SK-N-SH (cell line): Measurements from ENCODE around the gene CLSTN2. TPM values are rescaled to one million over a fixed set of nuclear protein-coding genes. Genes with fewer than 3 reads are reported as not detected.

ENCODE experiments used
- CTCF ChIA-PET: fragments of 300-600, 350-600 bp; formaldehyde crosslinking; extraction: SDS; loops from one replicate; lab custom pipeline; 2021; lab: Yijun Ruan, JAX
- POLR2A ChIA-PET: fragments of 350-600 bp; sonication (Branson Sonifier 250); formaldehyde crosslinking; extraction: SDS; loops from one replicate; lab custom pipeline; 2020; ENCODE audit warnings: antibody characterized with exemption, inconsistent platforms; lab: Yijun Ruan, JAX
- DNase-seq: peaks from one replicate; pipeline ENCODE4 v3.0.0; 2012
- H2AFZ ChIP-seq: fragments of 200-600 bp; sonication (generic); 2 replicates; pipeline ENCODE4 v1.8.1; 2016; ENCODE audit warnings: antibody characterized with exemption, mild to moderate bottlenecking, low read depth
- H3F3A ChIP-seq: fragments of 200-600 bp; sonication (generic); replicated peaks from 2 replicates; pipeline ENCODE3; 2016; ENCODE audit warnings: antibody characterized with exemption, mild to moderate bottlenecking; ENCODE audit not compliant: insufficient read depth
- H3K27ac ChIP-seq, 2 experiments: fragments of 200-500 bp in 1 of 2; fragments of 200-600 bp in 1 of 2; sonication (Bioruptor generic) in 1 of 2; sonication (generic), shearing (Covaris generic) in 1 of 2; 2 replicates each; pipeline versions ENCODE4 v1.5.1 to v1.6.1; 2014 to 2016; ENCODE audit warnings: low read depth in 2 of 2, inconsistent platforms in 1 of 2, low read length in 1 of 2, mild to moderate bottlenecking in 1 of 2, mixed read lengths in 1 of 2
- H3K27me3 ChIP-seq: fragments of 200-600 bp; sonication (generic), shearing (Covaris generic); 2 replicates; pipeline ENCODE4 v1.6.1; 2016; ENCODE audit warnings: mixed run types; ENCODE audit not compliant: insufficient read depth
- H3K36me3 ChIP-seq, 2 experiments: fragments of 200-500 bp in 1 of 2; fragments of 200-600 bp in 1 of 2; sonication (Bioruptor generic) in 1 of 2; sonication (generic) in 1 of 2; replicated peaks in 1 of 2; 2 replicates each; pipeline versions ENCODE3 to v1.5.1; 2014 to 2016; ENCODE audit warnings: low read length in 1 of 2, mild to moderate bottlenecking in 1 of 2; ENCODE audit not compliant: insufficient read depth in 2 of 2, control insufficient read depth in 1 of 2
- H3K4me1 ChIP-seq, 2 experiments: fragments of 200-500 bp in 1 of 2; fragments of 200-600 bp in 1 of 2; sonication (Bioruptor generic) in 1 of 2; sonication (generic), shearing (Covaris generic) in 1 of 2; 2 replicates each; pipeline versions ENCODE4 v1.5.1 to v1.6.1; 2014 to 2016; ENCODE audit warnings: low read depth in 1 of 2, low read length in 1 of 2, mixed run types in 1 of 2; ENCODE audit not compliant: insufficient read depth in 2 of 2, control insufficient read depth in 1 of 2
- H3K4me2 ChIP-seq: fragments of 200-600 bp; sonication (generic), shearing (Covaris generic); 2 replicates; pipeline ENCODE4 v1.6.1; 2017; ENCODE audit warnings: mixed run types
- H3K4me3 ChIP-seq, 2 experiments: fragments of 200-500 bp in 1 of 2; fragments of 200-600 bp in 1 of 2; sonication (Bioruptor generic) in 1 of 2; sonication (generic), shearing (Covaris generic) in 1 of 2; 2 replicates each; pipeline versions ENCODE4 v1.5.1 to v1.8.1; 2014 to 2016; ENCODE audit warnings: low read depth in 2 of 2, inconsistent platforms in 1 of 2, low read length in 1 of 2, mild to moderate bottlenecking in 1 of 2, mixed read lengths in 1 of 2, moderate library complexity in 1 of 2
- H3K79me2 ChIP-seq: fragments of 200-600 bp; sonication (generic); 2 replicates; pipeline ENCODE4 v1.8.1; 2017; ENCODE audit warnings: mild to moderate bottlenecking; ENCODE audit not compliant: insufficient read depth
- H3K9ac ChIP-seq: fragments of 200-600 bp; sonication (generic); 2 replicates; pipeline ENCODE4 v1.6.1; 2017; ENCODE audit warnings: mixed run types
- H3K9me2 ChIP-seq: fragments of 200-600 bp; sonication (generic); 2 replicates; pipeline ENCODE4 v1.6.1; 2017; ENCODE audit warnings: mixed run types
- H3K9me3 ChIP-seq: fragments of 200-600 bp; sonication (generic); 2 replicates; pipeline ENCODE4 v1.6.1; 2017; ENCODE audit warnings: mixed run types, mild to moderate bottlenecking, moderate library complexity
- H4K20me1 ChIP-seq: fragments of 200-600 bp; sonication (generic); 2 replicates; pipeline ENCODE4 v1.6.1; 2017; ENCODE audit warnings: mild to moderate bottlenecking, mixed run types; ENCODE audit not compliant: insufficient read depth
- CHD2 ChIP-seq: fragments of 150-350 bp; IDR thresholded peaks from 2 replicates; pipeline ENCODE4 v1.6.1; 2018; ENCODE audit warnings: low read length; ENCODE audit not compliant: partially characterized antibody
- CTCF ChIP-seq: fragments of 200-600 bp; sonication (generic); IDR thresholded peaks from 2 replicates; pipeline ENCODE4 v1.6.1; 2017; ENCODE audit warnings: antibody characterized with exemption, mild to moderate bottlenecking, moderate library complexity
- EP300 ChIP-seq, 2 experiments: IDR thresholded peaks; 2 replicates each; pipeline versions ENCODE4 v1.4.0 to v1.6.1; 2012; ENCODE audit warnings: borderline replicate concordance in 1 of 2, low read depth in 1 of 2, low read length in 1 of 2
- EZH2phosphoT487 ChIP-seq: fragments of 200-600 bp; sonication (generic); IDR thresholded peaks from 2 replicates; pipeline ENCODE4 v1.6.1; 2017; ENCODE audit warnings: low read depth, mixed run types, mild to moderate bottlenecking, antibody characterized with exemption, moderate library complexity, borderline replicate concordance
- GABPA ChIP-seq: IDR thresholded peaks from 2 replicates; pipeline ENCODE4 v1.4.0; 2012; ENCODE audit warnings: low read depth, mild to moderate bottlenecking
- IRF3 ChIP-seq: fragments of 150-350 bp; IDR thresholded peaks from 2 replicates; pipeline ENCODE4 v1.6.1; 2016; ENCODE audit warnings: mild to moderate bottlenecking, low read depth, low read length
- JUND ChIP-seq: IDR thresholded peaks from 2 replicates; pipeline ENCODE4 v1.4.0; 2012
- MAX ChIP-seq: IDR thresholded peaks from 2 replicates; pipeline ENCODE4 v1.4.0; 2012; ENCODE audit warnings: low read depth
- MEF2A ChIP-seq: IDR thresholded peaks from 2 replicates; pipeline ENCODE4 v1.4.0; 2012; ENCODE audit warnings: low read depth, borderline replicate concordance
- MXI1 ChIP-seq: IDR thresholded peaks from 2 replicates; pipeline ENCODE4 v1.6.1; 2012; ENCODE audit warnings: mild to moderate bottlenecking, low read depth, low read length, improper control_type of control experiment
- NFIC ChIP-seq: IDR thresholded peaks from 2 replicates; pipeline ENCODE4 v1.4.0; 2012; ENCODE audit warnings: borderline replicate concordance
- POLR2AphosphoS5 ChIP-seq: IDR thresholded peaks from 2 replicates; pipeline ENCODE4 v1.6.1; 2012; ENCODE audit warnings: low read depth, low read length
- RAD21 ChIP-seq: IDR thresholded peaks from 2 replicates; pipeline ENCODE4 v1.6.1; 2012; ENCODE audit warnings: mild to moderate bottlenecking, low read length
- RFX5 ChIP-seq: IDR thresholded peaks from 2 replicates; pipeline ENCODE4 v1.6.1; 2012; ENCODE audit warnings: mild to moderate bottlenecking, improper control_type of control experiment, low read length
- SIN3A ChIP-seq: IDR thresholded peaks from 2 replicates; pipeline ENCODE4 v1.6.1; 2012; ENCODE audit warnings: low read depth, mild to moderate bottlenecking, low read length, moderate library complexity, borderline replicate concordance
- SMC3 ChIP-seq: IDR thresholded peaks from 2 replicates; pipeline ENCODE4 v1.6.1; 2012; ENCODE audit warnings: low read depth, low read length, improper control_type of control experiment
- USF1 ChIP-seq: IDR thresholded peaks from 2 replicates; pipeline ENCODE4 v1.4.0; 2012; ENCODE audit warnings: low read depth, borderline replicate concordance
- USF2 ChIP-seq: fragments of 150-350 bp; IDR thresholded peaks from 2 replicates; pipeline ENCODE4 v1.6.1; 2017; ENCODE audit warnings: antibody characterized with exemption, low read length, low read depth, borderline replicate concordance
- ZBTB33 ChIP-seq: IDR thresholded peaks from 2 replicates; pipeline ENCODE4 v1.4.0; 2012; ENCODE audit warnings: low read depth, borderline replicate concordance
- WGBS: methylation state at CpG from one replicate; pipeline ENCODE4 v1.1.6; 2017; ENCODE audit warnings: low lambda C conversion rate; 5-methylcytosine and 5-hydroxymethylcytosine counted together
- polyA plus RNA-seq, 3 experiments: library from polyadenylated mRNA; depleted of rRNA; stranded (reverse); fragments of >200 nt; gene quantifications; 2 replicates each; pipeline ENCODE4 v1.2.3, GENCODE V29; 2012

The CLSTN2 gene
- polyA plus RNA-seq, 1 of the 3 experiments (the other 2 are of a cell fraction), result 0.02 TPM

GRCh38 chr3:140298569-140299070, 363.6 kb downstream of the CLSTN2 start:
- no peak for TF ChIP-seq CHD2
- no peak for TF ChIP-seq POLR2AphosphoS5
- TF ChIP-seq RAD21, result no peak
- no peak for TF ChIP-seq EZH2phosphoT487
- no peak for TF ChIP-seq EP300 (IDR thresholded peaks at IDR 0.05; ENCODE audit: borderline replicate concordance in 1 of 2, low read depth in 1 of 2, low read length in 1 of 2)
- no peak for TF ChIP-seq JUND
- no peak for TF ChIP-seq CTCF
- TF ChIP-seq SIN3A, result no peak
- TF ChIP-seq USF1, result no peak
- TF ChIP-seq MEF2A, result no peak
- H3K36me3 ChIP-seq, result no peaks in the 10 kb centered on the region
- H3K79me2 ChIP-seq, result no peaks in the 10 kb centered on the region
- no peaks in the 10 kb centered on the region; a peak in 1 of 4 replicates for H3K4me1 ChIP-seq
- H3K9ac ChIP-seq, result no peak overlapping the region
- H3K27ac ChIP-seq, result no peak overlapping the region
- ChIA-PET POLR2A (no interaction called here), CTCF (interaction anchor here (0.7 kb wide), 1 partner anchor 361 kb away, joined by 4 read pairs; no protein-coding TSS in a partner anchor)
- H2AFZ ChIP-seq, result no peak overlapping the region
- H3K4me3 ChIP-seq, result no peak overlapping the region
- no peaks in the 10 kb centered on the region for H4K20me1 ChIP-seq
- no peaks in the 10 kb centered on the region for H3K9me3 ChIP-seq
- H3F3A ChIP-seq, result no peaks in the 10 kb centered on the region
- no peak overlapping the region for H3K4me2 ChIP-seq
- WGBS, result 67% methylated on average over 1 of the region's 2 CpGs
- DNase-seq, result no peak
- no peaks in the 10 kb centered on the region for H3K9me2 ChIP-seq
- no peaks in the 10 kb centered on the region for H3K27me3 ChIP-seq

GRCh38 chr3:140303875-140304274, 368.9 kb downstream of the CLSTN2 start:
- Histone ChIP-seq H3K79me2 (no peaks in the 10 kb centered on the region), H3K27ac (no peak overlapping the region), H3K9me2 (no peaks in the 10 kb centered on the region), H3K9ac (no peak overlapping the region), H4K20me1 (no peaks in the 10 kb centered on the region), H3K9me3 (no peaks in the 10 kb centered on the region), H3K4me2 (no peak overlapping the region), H2AFZ (no peak overlapping the region), H3K4me3 (no peak overlapping the region), H3K36me3 (no peaks in the 10 kb centered on the region), H3K4me1 (no peaks in the 10 kb centered on the region), H3F3A (no peaks in the 10 kb centered on the region), H3K27me3 (no peaks in the 10 kb centered on the region)
- DNase-seq, result no peak
- 27% methylated on average over 2 of the region's 2 CpGs for WGBS
- CTCF ChIA-PET, result no interaction called here
- POLR2A ChIA-PET, result no interaction called here
- TF ChIP-seq MAX (no peak), CHD2 (no peak), MEF2A (no peak), ZBTB33 (no peak), MXI1 (no peak), EP300 (IDR thresholded peaks at IDR 0.05; ENCODE audit: borderline replicate concordance in 1 of 2, low read depth in 1 of 2, low read length in 1 of 2) (no peak), SIN3A (no peak), RFX5 (no peak), RAD21 (no peak), IRF3 (no peak), USF2 (no peak), GABPA (no peak), SMC3 (no peak), NFIC (no peak), POLR2AphosphoS5 (no peak)
